HL-60 (cell line): ENCODE measurements around the gene ARFGEF3.

Experiments
- CTCF ChIP-seq: IDR thresholded peaks from one replicate; pipeline ENCODE4 v1.5.1; 2011; ENCODE audit warnings: low read length, control low read depth, inconsistent platforms; ENCODE audit not compliant: insufficient read depth
- POLR2AphosphoS5 ChIP-seq: IDR thresholded peaks from 2 replicates; pipeline ENCODE4 v1.6.1; 2012; ENCODE audit warnings: low read depth
- REST ChIP-seq: IDR thresholded peaks from 2 replicates; pipeline ENCODE4 v1.6.1; 2012; ENCODE audit warnings: low read depth; ENCODE audit not compliant: insufficient replicate concordance
- SPI1 ChIP-seq: IDR thresholded peaks from 2 replicates; pipeline ENCODE4 v1.6.1; 2012; ENCODE audit warnings: low read depth, mild to moderate bottlenecking, borderline replicate concordance

GRCh38 chr6:138258197-138258596, 96.5 kb downstream of the ARFGEF3 start:
- TF ChIP-seq CTCF, result no peak
- TF ChIP-seq POLR2AphosphoS5, result no peak
- no peak for TF ChIP-seq REST
- no peak for TF ChIP-seq SPI1
